GM19328 (cell line): ENCODE measurements around the gene TSACC.

ENCODE experiments used
- ATAC-seq: cut with Tn5 transposase; IDR thresholded peaks from one replicate; pipeline ENCODE4 v1.9.1; 2021; ENCODE audit warnings: mild to moderate bottlenecking, moderate library complexity; ENCODE audit not compliant: unreplicated experiment

TSACC gene

GRCh38 chr1:156372876-156373275, 34.5 kb downstream of the TSACC start:
- ATAC-seq: no peak

- ATAC-seq: no peak
These were observed 35.2 kb downstream of the TSACC start for GRCh38 chr1:156373546-156373945.

GRCh38 chr1:156376146-156376545, 37.8 kb downstream of the TSACC start:
- ATAC-seq: no peak

GRCh38 chr1:156376958-156377919, 38.9 kb downstream of the TSACC start:
- ATAC-seq: no peak

GRCh38 chr1:156378557-156378956, 40.2 kb downstream of the TSACC start:
- ATAC-seq: no peak

- no peak for ATAC-seq
These were observed 41.3 kb downstream of the TSACC start for GRCh38 chr1:156379420-156380165.

- ATAC-seq: no peak
These were observed 44.2 kb downstream of the TSACC start for GRCh38 chr1:156382561-156382960.

GRCh38 chr1:156383023-156383422, 44.7 kb downstream of the TSACC start:
- no peak for ATAC-seq

- no peak for ATAC-seq
These were observed 45.7 kb downstream of the TSACC start for GRCh38 chr1:156384007-156384406.

GRCh38 chr1:156384658-156385057, 46.3 kb downstream of the TSACC start:
- no peak for ATAC-seq

- ATAC-seq: no peak
These were observed 47.3 kb downstream of the TSACC start for GRCh38 chr1:156385534-156386031.

- ATAC-seq: no peak
These were observed 48.0 kb downstream of the TSACC start for GRCh38 chr1:156386134-156386901.

GRCh38 chr1:156386949-156387869, 48.9 kb downstream of the TSACC start:
- ATAC-seq: no peak

- ATAC-seq: no peak
These were observed 49.5 kb downstream of the TSACC start for GRCh38 chr1:156387870-156388173.

- no peak for ATAC-seq
These were observed 50.1 kb downstream of the TSACC start for GRCh38 chr1:156388174-156389137.

- ATAC-seq: no peak
These were observed 51.0 kb downstream of the TSACC start for GRCh38 chr1:156389311-156389710.

- no peak for ATAC-seq
These were observed 52.4 kb downstream of the TSACC start for GRCh38 chr1:156390469-156391365.

GRCh38 chr1:156391366-156391677, 53.0 kb downstream of the TSACC start:
- ATAC-seq: no peak
